HG02610 (cell line): ENCODE data around the gene OR51B2.
A peak's percentile ranks its signal among the peaks of the same experiment; 100 is the strongest.

Experiments used
- ATAC-seq: cut with Tn5 transposase; IDR thresholded peaks from one replicate; pipeline ENCODE4 v1.9.1; 2021; ENCODE audit warnings: mild to moderate bottlenecking, moderate library complexity; ENCODE audit not compliant: unreplicated experiment

OR51B2 gene

DNA sequence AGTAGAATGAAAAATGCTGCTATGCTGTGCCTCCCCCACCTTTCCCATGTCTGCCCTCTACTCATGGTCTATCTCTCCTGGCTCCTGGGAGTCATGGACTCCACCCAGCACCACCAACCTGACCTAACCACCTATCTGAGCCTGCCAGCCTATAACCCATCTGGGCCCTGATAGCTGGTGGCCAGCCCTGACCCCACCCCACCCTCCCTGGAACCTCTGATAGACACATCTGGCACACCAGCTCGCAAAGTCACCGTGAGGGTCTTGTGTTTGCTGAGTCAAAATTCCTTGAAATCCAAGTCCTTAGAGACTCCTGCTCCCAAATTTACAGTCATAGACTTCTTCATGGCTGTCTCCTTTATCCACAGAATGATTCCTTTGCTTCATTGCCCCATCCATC, 39.5 kb downstream of the OR51B2 start:
- no peak for ATAC-seq

DNA sequence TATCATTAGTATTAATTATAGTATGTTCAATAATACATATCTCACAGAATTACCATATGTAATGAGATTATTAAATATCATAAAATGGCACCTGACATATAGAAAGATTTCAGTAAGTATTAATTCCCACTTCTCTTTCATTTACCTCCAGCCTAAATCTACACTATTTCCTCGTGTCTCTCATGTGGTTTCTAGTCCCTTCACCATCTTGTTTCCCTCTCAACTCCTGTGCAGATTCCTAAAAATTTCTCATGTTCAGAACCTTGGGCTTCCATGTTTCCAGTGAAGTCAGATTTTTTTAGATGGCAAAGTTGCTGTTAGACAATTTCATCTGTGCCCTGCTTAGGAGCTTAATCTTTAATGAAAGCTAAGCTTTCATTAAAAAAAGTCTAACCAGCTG, 40.2 kb downstream of the OR51B2 start:
- no peak for ATAC-seq

DNA sequence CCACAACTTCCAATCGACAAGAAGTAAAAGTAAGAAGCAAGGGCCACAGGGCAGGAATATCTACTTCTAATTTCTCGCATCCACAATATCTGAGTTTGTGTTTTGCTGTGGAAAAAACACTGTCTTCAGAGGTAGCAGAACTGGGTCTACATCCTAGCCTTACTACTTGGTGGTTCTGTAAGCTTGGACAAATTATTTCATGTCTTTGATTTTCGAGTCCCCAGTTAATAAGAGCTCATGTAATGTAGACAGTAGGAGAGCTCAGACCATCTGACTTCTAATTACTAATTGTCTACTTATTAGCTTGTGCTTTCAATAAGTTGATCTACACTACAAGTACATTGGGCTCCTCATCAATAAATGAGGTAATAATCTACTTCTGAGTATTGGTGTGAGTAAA, 41.0 kb downstream of the OR51B2 start:
- no peak for ATAC-seq

DNA sequence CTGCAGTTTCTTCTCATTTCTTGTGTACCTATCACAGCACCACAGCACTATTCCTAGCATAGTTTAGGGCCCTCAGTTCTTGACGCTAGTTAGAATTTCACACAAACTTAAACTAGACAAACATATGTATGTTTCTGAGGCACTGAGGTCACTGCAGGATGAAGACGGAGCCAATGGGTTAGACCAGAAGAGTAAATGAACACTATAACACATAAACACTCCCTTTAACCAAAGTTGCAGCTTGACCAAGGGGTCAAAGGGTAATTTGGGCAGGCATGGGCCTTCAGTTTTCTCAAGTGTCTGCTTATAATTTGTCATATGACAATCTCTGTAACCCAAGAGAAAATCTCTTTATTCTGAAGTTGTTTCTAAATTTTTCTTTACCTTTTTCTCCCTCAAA, 41.5 kb downstream of the OR51B2 start:
- no peak for ATAC-seq

DNA sequence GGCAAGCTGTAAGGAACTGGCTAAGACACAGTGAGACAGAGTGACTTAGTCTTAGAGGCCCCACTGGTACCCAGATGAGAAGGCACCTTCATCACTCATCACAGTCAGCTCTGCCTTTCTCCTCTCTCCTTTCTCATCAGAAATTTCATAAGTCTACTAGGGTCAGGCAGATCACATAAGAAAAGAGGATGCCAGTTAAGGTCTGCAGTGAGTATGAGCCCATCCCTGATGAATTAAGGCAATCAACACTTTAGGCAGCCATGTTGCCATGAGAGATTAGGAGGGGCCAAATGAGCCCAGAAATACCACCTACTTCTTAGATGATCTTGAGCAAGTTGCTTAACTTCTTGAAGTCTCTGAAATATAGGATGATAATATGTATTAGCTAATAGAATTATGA, 42.5 kb downstream of the OR51B2 start:
- ATAC-seq = no peak

DNA sequence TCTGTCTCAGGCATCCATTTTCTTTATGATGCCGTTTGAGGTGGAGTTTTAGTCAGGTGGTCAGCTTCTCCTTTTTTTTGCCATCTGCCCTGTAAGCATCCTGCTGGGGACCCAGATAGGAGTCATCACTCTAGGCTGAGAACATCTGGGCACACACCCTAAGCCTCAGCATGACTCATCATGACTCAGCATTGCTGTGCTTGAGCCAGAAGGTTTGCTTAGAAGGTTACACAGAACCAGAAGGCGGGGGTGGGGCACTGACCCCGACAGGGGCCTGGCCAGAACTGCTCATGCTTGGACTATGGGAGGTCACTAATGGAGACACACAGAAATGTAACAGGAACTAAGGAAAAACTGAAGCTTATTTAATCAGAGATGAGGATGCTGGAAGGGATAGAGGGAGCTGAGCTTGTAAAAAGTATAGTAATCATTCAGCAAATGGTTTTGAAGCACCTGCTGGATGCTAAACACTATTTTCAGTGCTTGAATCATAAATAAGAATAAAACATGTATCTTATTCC, 43.5 kb downstream of the OR51B2 start:
- ATAC-seq = peak; percentile 97

DNA sequence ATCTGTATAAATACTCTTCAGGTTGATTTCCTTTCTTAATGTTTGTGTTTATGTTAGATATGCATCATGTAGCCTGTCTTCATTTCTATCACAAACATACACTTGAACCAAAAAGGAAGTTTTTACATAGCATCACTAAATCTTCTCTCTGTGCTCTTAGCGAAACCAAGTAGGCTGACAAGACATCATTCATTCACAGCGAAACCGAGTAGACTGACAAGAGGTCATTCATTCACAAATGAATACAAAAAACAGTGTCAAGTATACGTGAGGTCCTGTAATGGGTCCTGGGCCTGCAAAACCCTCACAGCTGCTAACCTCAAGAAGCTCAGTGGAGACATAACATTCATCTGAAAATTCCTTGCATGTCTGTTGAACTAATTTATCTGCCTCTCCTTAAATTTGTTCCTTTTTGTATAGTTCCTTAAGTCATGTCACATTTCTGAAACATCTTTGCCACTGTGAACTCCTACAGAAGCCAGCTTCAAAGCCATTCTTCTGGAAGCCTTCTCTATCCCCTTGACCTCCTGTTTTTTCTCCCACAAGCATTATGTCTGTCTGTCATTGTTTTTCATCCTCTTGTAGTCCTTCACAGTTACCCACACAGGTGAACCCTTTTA, 44.5 kb downstream of the OR51B2 start:
- no peak for ATAC-seq

DNA sequence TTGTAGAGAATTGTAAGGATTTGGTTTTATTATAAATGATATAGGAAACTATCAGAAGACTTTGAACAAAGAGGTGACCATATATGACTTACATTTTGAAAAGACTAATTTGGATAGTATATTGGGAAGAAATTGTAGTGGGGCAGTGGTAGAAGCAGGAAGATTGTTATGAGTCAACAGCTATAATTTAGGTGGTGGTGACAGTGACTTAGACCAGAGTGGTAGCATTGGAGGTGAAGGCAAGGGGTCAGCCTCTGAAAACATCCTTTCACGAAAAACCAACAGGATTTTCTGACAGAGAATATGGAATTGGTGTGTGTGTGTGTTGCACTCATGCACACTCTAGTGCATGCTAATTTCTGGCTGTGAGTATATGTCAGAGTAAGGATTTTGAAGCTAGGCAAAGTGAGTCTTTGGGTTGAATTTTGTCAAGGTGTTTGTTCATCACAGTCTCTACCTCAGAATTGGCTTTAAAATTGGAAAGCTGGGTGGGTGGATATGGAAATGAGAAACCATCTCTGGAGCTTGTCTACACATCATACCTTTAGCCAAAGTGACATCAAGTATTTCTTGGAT, 46.2 kb downstream of the OR51B2 start:
- peak; percentile 63 for ATAC-seq

DNA sequence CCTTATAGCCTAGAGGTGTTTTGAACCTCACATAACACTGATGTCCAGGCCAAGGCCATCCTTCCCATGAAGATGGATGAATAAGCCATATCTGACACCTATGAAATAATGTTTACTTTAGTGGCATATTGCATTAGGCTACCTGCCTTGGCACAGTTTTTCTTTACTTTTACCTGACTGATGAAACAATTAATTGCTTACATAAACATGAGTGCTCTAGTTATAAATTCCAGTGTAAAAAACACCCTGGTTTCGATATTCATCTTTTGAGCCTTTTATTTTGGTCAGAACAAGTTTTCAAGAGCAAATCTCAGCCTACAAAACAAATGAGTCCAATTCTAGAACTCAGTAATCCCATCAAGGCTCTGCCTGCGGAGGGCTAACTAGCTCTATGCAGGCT, 47.4 kb downstream of the OR51B2 start:
- no peak for ATAC-seq

DNA sequence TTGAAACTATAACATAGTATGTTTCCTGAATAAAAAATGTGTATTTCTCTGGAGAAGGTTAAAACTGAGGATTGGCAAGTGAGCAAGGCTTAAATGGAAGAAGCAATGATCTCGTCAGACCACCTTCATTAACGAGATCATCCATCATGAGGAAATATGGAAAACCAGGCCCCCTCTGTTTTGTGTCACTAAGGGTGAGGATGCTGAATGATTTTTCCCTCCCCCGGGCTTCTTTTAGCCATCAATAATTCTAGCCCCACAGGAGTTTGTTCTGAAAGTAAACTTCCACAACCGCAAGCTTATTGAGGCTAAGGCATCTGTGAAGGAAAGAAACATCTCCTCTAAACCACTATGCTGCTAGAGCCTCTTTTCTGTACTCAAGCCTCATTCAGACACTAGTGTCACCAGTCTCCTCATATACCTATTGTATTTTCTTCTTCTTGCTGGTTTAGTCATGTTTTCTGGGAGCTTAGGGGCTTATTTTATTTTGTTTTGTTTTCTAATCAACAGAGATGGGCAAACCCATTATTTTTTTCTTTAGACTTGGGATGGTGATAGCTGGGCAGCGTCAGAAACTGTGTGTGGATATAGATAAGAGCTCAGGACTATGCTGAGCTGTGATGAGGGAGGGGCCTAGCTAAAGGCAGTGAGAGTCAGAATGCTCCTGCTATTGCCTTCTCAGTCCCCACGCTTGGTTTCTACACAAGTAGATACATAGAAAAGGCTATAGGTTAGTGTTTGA, 48.6 kb downstream of the OR51B2 start:
- ATAC-seq = no peak

DNA sequence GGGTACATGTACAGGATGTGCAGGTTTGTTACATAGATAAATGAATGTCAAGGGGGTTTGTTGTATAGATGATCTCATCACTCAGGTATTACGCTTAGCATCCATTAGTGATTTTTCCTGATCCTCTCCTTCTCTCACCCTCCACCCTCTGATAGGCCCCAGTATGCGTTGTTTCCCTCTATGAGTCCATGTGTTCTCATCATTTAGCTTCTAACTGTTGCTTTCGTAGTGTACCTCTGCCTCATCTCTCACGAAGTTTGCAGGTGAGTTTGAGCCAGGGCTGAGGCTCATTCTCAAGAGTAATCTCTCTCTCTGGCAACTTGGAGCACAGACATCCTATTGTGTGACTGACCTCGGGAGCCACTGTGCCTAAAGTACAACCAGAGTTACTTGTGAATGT, 49.7 kb downstream of the OR51B2 start:
- no peak for ATAC-seq
